ENCODE measurements around the gene CRYBG1.

DNA sequence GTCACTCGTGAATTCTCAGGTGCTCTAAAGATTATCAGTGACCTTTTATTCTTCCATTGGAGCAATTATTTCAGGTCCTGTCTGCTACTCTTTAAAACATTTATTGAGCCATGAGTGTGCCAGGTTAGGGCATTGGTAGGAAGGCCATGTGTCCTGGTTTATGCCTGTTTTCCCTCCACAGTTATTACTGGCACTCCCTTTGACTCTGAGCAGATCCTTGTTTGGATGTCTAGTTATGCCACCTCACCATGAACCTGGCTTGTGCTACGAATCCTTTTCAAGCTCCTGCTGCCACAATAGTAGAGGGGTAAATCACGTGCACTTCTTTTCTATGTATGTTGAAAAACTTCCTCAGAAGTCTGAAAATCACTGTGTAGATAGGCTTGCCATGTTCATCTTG is 27.4 kb downstream of the CRYBG1 start:
- TF ChIP-seq SPI1 (IDR thresholded peaks at IDR 0.05; ENCODE audit: low read depth, low read length) (no peak), POLR2A (IDR thresholded peaks at IDR 0.05; ENCODE audit: low read depth, low read length) (no peak), POLR2AphosphoS5 (IDR thresholded peaks at IDR 0.05; ENCODE audit: low read depth, low read length) (no peak)
